SK-N-SH treated with all-trans-retinoic acid at 6 μM for 48 hours (cell line): ENCODE data around the gene KIF4A.

Experiments
- ATAC-seq: fragments of 200-7000 bp; cut with Tn5 transposase; 3 replicates; pipeline ENCODE4 v1.9.1; 2020; ENCODE audit warnings: mild to moderate bottlenecking, moderate library complexity
- BACH2 ChIP-seq: fragments of 250-450 bp; sonication (Bioruptor Pico); IDR thresholded peaks from 2 replicates; pipeline ENCODE4 v1.9.0; 2021; ENCODE audit warnings: mild to moderate bottlenecking, borderline replicate concordance
- CSDC2 ChIP-seq: fragments of 250-450 bp; sonication (Bioruptor Pico); IDR thresholded peaks from 2 replicates; pipeline ENCODE4 v1.5.0; 2020; ENCODE audit warnings: mild to moderate bottlenecking, moderate library complexity
- ESRRG ChIP-seq: fragments of 250-450 bp; sonication (Bioruptor Pico); IDR thresholded peaks from 2 replicates; pipeline ENCODE4 v1.6.1; 2021; ENCODE audit warnings: mild to moderate bottlenecking
- GLIS3 ChIP-seq: fragments of 250-450 bp; sonication (Bioruptor Pico); IDR thresholded peaks from 2 replicates; pipeline ENCODE4 v1.5.0; 2020; ENCODE audit warnings: mild to moderate bottlenecking, moderate library complexity
- ISL1 ChIP-seq: fragments of 250-450 bp; sonication (Bioruptor Pico); IDR thresholded peaks from 2 replicates; pipeline ENCODE4 v2.1.2; 2022; ENCODE audit warnings: mild to moderate bottlenecking, moderate library complexity
- OSR1 ChIP-seq: fragments of 250-450 bp; sonication (Bioruptor Pico); IDR thresholded peaks from 2 replicates; pipeline ENCODE4 v1.8.0; 2022; ENCODE audit warnings: moderate library complexity, mild to moderate bottlenecking, inconsistent platforms
- PPARA ChIP-seq: fragments of 250-450 bp; sonication (Bioruptor Pico); IDR thresholded peaks from 2 replicates; pipeline ENCODE4 v1.5.0; 2020; ENCODE audit warnings: mild to moderate bottlenecking, borderline replicate concordance
- RARB ChIP-seq: fragments of 250-450 bp; sonication (Bioruptor Pico); IDR thresholded peaks from 2 replicates; pipeline ENCODE4 v1.8.0; 2021; ENCODE audit warnings: mild to moderate bottlenecking, moderate library complexity
- SNAI2 ChIP-seq: fragments of 250-450 bp; sonication (Bioruptor Pico); IDR thresholded peaks from 2 replicates; pipeline ENCODE4 v1.5.0; 2020; ENCODE audit warnings: mild to moderate bottlenecking, moderate library complexity
- TCF4 ChIP-seq: fragments of 250-450 bp; sonication (Bioruptor Pico); IDR thresholded peaks from 2 replicates; pipeline ENCODE4 v1.8.0; 2021; ENCODE audit warnings: mild to moderate bottlenecking, moderate library complexity, borderline replicate concordance
- TOX ChIP-seq: fragments of 250-450 bp; sonication (Bioruptor Pico); IDR thresholded peaks from 2 replicates; pipeline ENCODE4 v1.8.0; 2021; ENCODE audit warnings: mild to moderate bottlenecking, moderate library complexity, borderline replicate concordance
- ZC3H10 ChIP-seq: fragments of 250-450 bp; sonication (Bioruptor Pico); IDR thresholded peaks from 2 replicates; pipeline ENCODE4 v1.5.1; 2021; ENCODE audit warnings: mild to moderate bottlenecking, moderate library complexity
- ZFP3 ChIP-seq: fragments of 250-450 bp; sonication (Bioruptor Pico); IDR thresholded peaks from 2 replicates; pipeline ENCODE4 v1.5.0; 2020; ENCODE audit warnings: mild to moderate bottlenecking, moderate library complexity
- ZFP30 ChIP-seq: fragments of 450-650 bp; formaldehyde crosslinking; IDR thresholded peaks from 2 replicates; pipeline ENCODE4 v1.5.0; 2022; ENCODE audit warnings: mild to moderate bottlenecking, moderate library complexity
- ZNF565 ChIP-seq: fragments of 450-650 bp; formaldehyde crosslinking; conservative IDR thresholded peaks from 2 replicates; pipeline ENCODE4 v1.5.0; 2020; ENCODE audit warnings: low read depth, mild to moderate bottlenecking, moderate library complexity
- ZNF70 ChIP-seq: fragments of 450-650 bp; formaldehyde crosslinking; IDR thresholded peaks from 2 replicates; pipeline ENCODE4 v1.5.0; 2020; ENCODE audit warnings: mild to moderate bottlenecking, moderate library complexity
- ZNF8 ChIP-seq: fragments of 450-650 bp; formaldehyde crosslinking; IDR thresholded peaks from 2 replicates; pipeline ENCODE4 v1.5.0; 2020; ENCODE audit warnings: mild to moderate bottlenecking, moderate library complexity
- TF ChIP-seq, protein P1 (sequence below): fragments of 250-450 bp; sonication (Bioruptor Pico); IDR thresholded peaks from 2 replicates; pipeline ENCODE4 v1.5.0; 2020; ENCODE audit warnings: mild to moderate bottlenecking, moderate library complexity
- TF ChIP-seq, protein P2 (sequence below): fragments of 250-450 bp; sonication (Bioruptor Pico); IDR thresholded peaks from 2 replicates; pipeline ENCODE4 v1.8.0; 2020; ENCODE audit warnings: mild to moderate bottlenecking, moderate library complexity, borderline replicate concordance
- TF ChIP-seq, protein P3 (sequence below): fragments of 250-450 bp; sonication (Bioruptor Pico); IDR thresholded peaks from 2 replicates; pipeline ENCODE4 v1.8.0; 2021; ENCODE audit warnings: low read depth, mild to moderate bottlenecking, moderate library complexity, borderline replicate concordance
- TF ChIP-seq, protein P4 (sequence below): fragments of 250-450 bp; sonication (Bioruptor Pico); IDR thresholded peaks from 2 replicates; pipeline ENCODE4 v1.5.1; 2021; ENCODE audit warnings: mild to moderate bottlenecking, moderate library complexity

KIF4A gene

DNA sequence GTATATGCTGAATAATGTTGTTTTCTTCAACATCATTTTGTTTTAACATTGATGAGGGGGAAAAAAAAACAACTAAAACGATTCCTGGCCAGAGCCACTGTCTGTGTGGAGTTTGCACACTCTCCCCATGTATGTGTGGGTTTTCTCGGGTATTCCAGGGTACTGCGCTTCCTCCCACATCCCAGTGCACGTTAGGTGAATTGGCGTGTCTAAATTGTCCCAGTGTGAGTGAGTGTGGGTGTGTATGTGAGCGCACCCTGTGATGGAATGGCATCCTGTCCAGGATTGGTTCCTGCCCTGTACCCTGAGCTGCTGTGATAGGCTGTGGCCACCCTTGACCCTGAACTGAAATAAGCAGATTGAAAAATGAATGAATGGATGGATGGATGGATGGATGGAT, 152.3 kb downstream of the KIF4A start:
- no peak for ATAC-seq
- TF ChIP-seq ESRRG (no peak), OSR1 (CRISPR knock-in tag) (no peak), ZNF565 (CRISPR knock-in tag) (no peak), CSDC2 (CRISPR knock-in tag) (no peak), ZFP30 (no peak)

DNA sequence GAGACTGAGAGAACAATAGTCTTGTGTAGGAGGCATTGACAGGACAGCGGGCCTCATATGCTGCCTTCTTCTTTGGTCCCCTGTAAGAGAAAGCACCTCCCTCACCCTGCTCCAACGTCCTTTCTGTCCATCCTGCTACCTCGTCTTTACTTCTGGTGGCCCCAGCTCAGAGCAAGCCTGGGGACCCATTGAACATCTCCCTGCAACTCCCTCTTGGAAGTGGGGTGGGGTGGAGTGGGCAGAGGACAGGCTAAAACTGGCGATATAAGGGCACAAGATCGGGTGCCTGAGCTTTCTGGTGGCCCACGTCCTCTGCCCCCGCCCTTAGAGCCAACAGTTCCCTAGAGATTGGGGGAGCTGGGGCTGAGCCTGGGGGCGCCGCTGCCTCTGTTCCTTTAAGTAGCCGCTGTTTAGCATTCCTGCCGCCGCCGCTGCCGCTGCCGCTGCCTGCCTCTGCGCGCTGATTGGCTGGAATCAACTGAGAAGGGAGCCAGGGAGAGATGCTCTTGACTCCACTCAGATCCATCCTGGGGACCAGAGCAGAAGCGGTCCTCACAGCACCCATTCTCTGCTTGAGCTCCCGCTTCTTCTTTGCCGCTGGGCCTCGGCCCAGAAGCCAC, 154.5 kb downstream of the KIF4A start, which contains the start of gene DLG3:
TSS of gene DLG3 (plus strand) at position 510 of the 620 bp plus-strand sequence. CDS start 367 bp downstream, outside the sequence.
- peak; percentile 92 for ATAC-seq
- TF ChIP-seq RARB (CRISPR knock-in tag) (no peak), PPARA (no peak), ISL1 (CRISPR knock-in tag) (no peak), CSDC2 (CRISPR knock-in tag) (no peak), ZNF70 (CRISPR knock-in tag) (no peak), ZNF565 (CRISPR knock-in tag) (no peak), ZC3H10 (CRISPR knock-in tag) (no peak), TCF4 (CRISPR knock-in tag) (no peak), TOX (no peak), BACH2 (CRISPR knock-in tag) (no peak), SNAI2 (CRISPR knock-in tag) (no peak), ZFP30 (no peak)
- TF ChIP-seq, protein P1, sequence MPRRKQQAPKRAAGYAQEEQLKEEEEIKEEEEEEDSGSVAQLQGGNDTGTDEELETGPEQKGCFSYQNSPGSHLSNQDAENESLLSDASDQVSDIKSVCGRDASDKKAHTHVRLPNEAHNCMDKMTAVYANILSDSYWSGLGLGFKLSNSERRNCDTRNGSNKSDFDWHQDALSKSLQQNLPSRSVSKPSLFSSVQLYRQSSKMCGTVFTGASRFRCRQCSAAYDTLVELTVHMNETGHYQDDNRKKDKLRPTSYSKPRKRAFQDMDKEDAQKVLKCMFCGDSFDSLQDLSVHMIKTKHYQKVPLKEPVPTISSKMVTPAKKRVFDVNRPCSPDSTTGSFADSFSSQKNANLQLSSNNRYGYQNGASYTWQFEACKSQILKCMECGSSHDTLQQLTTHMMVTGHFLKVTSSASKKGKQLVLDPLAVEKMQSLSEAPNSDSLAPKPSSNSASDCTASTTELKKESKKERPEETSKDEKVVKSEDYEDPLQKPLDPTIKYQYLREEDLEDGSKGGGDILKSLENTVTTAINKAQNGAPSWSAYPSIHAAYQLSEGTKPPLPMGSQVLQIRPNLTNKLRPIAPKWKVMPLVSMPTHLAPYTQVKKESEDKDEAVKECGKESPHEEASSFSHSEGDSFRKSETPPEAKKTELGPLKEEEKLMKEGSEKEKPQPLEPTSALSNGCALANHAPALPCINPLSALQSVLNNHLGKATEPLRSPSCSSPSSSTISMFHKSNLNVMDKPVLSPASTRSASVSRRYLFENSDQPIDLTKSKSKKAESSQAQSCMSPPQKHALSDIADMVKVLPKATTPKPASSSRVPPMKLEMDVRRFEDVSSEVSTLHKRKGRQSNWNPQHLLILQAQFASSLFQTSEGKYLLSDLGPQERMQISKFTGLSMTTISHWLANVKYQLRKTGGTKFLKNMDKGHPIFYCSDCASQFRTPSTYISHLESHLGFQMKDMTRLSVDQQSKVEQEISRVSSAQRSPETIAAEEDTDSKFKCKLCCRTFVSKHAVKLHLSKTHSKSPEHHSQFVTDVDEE, result no peak
- TF ChIP-seq, protein P2, sequence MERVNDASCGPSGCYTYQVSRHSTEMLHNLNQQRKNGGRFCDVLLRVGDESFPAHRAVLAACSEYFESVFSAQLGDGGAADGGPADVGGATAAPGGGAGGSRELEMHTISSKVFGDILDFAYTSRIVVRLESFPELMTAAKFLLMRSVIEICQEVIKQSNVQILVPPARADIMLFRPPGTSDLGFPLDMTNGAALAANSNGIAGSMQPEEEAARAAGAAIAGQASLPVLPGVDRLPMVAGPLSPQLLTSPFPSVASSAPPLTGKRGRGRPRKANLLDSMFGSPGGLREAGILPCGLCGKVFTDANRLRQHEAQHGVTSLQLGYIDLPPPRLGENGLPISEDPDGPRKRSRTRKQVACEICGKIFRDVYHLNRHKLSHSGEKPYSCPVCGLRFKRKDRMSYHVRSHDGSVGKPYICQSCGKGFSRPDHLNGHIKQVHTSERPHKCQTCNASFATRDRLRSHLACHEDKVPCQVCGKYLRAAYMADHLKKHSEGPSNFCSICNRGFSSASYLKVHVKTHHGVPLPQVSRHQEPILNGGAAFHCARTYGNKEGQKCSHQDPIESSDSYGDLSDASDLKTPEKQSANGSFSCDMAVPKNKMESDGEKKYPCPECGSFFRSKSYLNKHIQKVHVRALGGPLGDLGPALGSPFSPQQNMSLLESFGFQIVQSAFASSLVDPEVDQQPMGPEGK, result no peak
- TF ChIP-seq, protein P3, sequence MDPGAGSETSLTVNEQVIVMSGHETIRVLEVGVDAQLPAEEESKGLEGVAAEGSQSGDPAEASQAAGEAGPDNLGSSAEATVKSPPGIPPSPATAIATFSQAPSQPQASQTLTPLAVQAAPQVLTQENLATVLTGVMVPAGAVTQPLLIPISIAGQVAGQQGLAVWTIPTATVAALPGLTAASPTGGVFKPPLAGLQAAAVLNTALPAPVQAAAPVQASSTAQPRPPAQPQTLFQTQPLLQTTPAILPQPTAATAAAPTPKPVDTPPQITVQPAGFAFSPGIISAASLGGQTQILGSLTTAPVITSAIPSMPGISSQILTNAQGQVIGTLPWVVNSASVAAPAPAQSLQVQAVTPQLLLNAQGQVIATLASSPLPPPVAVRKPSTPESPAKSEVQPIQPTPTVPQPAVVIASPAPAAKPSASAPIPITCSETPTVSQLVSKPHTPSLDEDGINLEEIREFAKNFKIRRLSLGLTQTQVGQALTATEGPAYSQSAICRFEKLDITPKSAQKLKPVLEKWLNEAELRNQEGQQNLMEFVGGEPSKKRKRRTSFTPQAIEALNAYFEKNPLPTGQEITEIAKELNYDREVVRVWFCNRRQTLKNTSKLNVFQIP (CRISPR knock-in tag), result no peak
- TF ChIP-seq, protein P4, sequence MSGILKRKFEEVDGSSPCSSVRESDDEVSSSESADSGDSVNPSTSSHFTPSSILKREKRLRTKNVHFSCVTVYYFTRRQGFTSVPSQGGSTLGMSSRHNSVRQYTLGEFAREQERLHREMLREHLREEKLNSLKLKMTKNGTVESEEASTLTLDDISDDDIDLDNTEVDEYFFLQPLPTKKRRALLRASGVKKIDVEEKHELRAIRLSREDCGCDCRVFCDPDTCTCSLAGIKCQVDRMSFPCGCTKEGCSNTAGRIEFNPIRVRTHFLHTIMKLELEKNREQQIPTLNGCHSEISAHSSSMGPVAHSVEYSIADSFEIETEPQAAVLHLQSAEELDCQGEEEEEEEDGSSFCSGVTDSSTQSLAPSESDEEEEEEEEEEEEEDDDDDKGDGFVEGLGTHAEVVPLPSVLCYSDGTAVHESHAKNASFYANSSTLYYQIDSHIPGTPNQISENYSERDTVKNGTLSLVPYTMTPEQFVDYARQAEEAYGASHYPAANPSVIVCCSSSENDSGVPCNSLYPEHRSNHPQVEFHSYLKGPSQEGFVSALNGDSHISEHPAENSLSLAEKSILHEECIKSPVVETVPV (CRISPR knock-in tag), result no peak

DNA sequence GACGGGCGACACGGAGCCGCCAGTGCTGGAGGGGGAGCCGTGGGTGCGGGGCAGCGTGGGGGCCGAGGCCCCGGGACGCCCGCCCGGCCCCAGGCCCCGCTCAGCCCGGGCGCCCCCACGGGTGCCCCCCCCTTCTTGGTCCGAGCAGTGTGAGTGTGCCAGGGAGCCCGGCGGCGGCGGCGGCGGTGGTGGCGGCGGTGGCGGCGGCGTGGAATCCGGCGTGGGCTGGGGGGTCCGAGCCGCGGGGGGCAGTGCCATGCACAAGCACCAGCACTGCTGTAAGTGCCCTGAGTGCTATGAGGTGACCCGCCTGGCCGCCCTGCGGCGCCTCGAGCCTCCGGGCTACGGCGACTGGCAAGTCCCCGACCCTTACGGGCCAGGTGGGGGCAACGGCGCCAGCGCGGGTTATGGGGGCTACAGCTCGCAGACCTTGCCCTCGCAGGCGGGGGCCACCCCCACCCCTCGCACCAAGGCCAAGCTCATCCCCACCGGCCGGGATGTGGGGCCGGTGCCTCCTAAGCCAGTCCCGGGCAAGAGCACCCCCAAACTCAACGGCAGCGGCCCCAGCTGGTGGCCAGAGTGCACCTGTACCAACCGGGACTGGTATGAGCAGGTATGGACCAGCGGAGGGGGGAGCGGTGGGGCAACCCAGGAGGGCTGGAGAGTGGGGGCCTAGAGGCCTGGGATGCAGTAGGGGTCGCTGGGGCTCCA, 155.2 kb downstream of the KIF4A start:
- ATAC-seq, result peak; percentile 13; the same call in 2 of the 3 replicates
- TF ChIP-seq ZFP3 (CRISPR knock-in tag), result no peak
- no peak for TF ChIP-seq RARB (CRISPR knock-in tag)
- TF ChIP-seq, protein P2, result no peak
- no peak for TF ChIP-seq GLIS3
- no peak for TF ChIP-seq TCF4 (CRISPR knock-in tag)
- no peak for TF ChIP-seq ZNF8
- TF ChIP-seq, protein P1, result no peak
